Skeletal muscle cell (primary cell): ENCODE results near the gene ACSF3.

Experiments used
- DNase-seq: peaks from one replicate; pipeline ENCODE4 v3.0.0-alpha.2; 2010; ENCODE audit warnings: low read depth
- H3K4me3 ChIP-seq: 2 replicates; pipeline ENCODE4 v1.5.1; 2011; ENCODE audit warnings: low read depth, mild to moderate bottlenecking, control low read depth, low read length, moderate library complexity

ACSF3 gene

DNA sequence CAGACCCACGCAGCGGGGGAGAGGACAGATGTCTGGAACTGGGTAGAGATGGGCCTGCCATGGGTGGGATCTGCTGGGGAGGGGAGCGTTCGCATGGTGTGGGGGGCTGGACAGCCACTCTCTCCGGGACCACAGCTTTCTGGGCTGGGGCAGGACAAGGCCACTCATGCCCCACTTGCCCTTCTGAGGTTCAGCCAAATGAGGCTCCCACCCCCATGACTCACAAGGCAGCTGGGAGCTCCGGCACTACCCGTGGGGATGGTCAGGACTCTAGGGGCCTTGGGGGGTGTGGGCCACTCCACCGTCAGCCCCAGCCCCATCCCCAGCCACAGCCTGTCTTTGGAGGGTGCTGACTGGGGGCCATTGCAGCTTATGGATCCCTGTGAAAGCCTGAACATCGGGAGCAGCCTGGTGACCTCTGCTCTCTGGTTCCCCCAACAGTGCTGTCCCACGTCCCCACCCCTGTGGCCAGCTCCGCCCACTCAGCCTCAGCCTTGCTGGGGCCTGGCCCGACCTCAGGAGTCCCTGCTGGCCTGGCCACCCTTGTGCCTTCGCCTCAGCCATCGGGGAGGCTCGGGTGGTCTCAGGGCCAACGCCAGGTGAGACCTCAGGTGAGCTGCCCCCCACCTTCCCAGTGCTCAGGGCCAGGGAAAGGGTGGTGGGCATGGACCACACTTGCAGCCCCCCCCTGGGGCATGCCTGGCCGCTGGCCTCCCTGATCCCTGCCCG is 73.2 kb downstream of the ACSF3 start:
- H3K4me3 ChIP-seq, result no peak overlapping the region
- no peak for DNase-seq

GRCh38 chr16:89167425-89167941 is 73.8 kb downstream of the ACSF3 start:
- no peak for DNase-seq
- no peak overlapping the region for H3K4me3 ChIP-seq

DNA sequence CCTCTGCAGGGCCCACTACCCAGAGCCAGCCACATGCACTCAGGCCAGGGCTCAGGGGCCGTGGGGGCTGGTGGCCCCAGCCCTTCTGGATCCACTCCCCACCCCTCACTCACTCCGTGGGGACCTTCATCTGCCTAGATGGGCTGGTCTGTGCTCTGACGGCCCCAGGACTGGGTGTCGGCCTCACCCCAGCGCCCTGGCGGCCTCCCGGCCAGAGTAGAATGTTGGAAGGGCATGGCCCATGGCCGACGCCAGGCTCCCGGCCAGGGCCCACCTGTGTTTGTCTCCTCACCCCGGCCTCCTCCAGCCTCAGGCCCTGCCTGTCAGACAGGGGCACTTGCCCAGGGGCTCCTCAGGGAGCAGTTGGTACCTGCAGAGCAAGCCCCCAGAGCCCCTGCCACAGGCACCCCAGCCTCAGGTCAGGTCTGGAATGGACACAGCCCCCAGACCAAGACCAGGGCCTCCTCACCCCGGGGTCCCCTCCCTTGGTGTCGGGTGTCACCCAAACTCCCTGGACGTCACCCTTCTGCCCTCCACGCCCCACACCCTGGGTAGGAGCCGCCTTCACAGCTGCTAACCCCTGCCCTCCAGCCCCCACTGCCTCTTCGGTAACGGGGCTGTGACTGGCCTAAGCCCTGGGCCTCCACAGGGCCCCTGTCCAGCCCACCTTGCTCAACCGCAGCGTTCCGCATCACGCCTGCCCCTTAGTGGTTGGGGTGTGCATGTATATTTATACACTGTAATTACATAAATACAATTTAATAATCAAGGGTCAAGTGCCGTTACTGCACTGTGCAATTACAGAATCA is 74.9 kb downstream of the ACSF3 start:
- DNase-seq, result no peak
- H3K4me3 ChIP-seq, result no peak overlapping the region

GRCh38 chr16:89169778-89170177 is 76.1 kb downstream of the ACSF3 start:
- DNase-seq, result no peak
- no peak overlapping the region for H3K4me3 ChIP-seq

- peak overlapping the region; percentile 27 for H3K4me3 ChIP-seq
- DNase-seq, result no peak
Measured at GRCh38 chr16:89170346-89171215, 76.9 kb downstream of the ACSF3 start.

DNA sequence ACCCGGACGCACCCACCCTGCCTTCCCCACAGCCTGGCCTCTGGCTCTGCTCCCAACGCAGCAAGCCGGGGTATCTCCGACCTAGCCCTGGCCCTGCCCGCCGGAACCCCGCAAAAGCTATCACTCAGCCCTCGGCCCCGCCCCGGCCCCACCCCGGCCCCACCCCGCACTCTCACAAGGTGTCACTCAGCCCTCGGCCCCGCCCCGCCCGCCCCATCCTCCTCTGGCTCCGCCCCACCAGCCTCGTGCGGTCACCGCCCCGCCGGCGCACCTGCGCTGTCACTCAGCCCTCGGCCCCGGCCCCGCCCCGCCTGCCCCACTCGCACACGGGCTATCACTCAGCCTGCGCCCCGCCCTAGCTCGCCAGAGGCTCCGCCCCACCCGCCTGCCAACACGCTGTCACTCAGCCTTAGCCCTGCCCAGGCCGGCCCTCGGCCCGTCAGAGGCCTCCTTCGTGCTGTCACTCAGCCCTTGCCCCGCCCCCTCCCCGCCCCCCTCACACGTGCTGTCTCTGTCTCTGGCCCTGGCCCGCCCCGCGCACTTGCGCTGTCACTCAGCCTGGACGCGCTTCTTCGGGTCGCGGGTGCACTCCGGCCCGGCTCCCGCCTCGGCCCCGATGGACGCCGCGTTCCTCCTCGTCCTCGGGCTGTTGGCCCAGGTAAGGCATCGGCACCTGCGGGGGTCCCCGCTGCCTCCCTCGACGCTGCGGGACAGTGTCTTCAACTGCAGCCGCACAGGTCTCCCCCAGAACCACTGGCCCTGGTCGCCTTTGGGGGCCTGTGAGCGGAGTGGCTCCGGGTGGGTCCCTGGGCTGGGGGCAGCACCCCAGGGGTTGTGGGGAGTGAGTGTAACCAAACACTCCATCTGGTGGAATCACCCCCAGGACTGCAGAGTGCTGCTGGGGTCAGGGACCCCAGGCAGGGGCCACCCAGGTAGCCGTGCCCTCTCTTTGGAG is 77.8 kb downstream of the ACSF3 start, which contains the start of gene CDH15:
Gene CDH15 (plus strand): TSS at position 533 of the 955 bp plus-strand sequence. CDS start 84 bp downstream, at position 617.
- peak within 1 kb of the TSS; percentile 61 for H3K4me3 ChIP-seq
- DNase-seq, result peak; percentile 66

DNA sequence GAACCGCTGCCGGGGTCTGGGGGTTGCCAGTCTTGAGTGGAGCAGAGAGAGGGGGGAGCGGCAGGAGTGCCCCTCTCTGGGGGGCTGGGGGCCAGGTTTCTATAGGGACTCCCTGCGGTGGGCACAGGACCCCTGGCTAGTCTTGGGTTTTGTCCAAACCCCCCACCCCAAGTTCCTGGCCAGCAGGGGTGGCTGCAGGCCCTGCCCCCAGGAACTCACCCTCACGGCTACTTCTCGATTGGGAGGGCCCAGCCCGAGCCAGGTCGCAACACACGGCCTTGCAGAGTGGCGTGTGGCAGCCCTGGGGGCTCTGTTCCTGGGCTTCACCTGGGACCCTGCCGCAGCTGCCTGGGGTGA is 78.5 kb downstream of the ACSF3 start:
- DNase-seq, result no peak

DNA sequence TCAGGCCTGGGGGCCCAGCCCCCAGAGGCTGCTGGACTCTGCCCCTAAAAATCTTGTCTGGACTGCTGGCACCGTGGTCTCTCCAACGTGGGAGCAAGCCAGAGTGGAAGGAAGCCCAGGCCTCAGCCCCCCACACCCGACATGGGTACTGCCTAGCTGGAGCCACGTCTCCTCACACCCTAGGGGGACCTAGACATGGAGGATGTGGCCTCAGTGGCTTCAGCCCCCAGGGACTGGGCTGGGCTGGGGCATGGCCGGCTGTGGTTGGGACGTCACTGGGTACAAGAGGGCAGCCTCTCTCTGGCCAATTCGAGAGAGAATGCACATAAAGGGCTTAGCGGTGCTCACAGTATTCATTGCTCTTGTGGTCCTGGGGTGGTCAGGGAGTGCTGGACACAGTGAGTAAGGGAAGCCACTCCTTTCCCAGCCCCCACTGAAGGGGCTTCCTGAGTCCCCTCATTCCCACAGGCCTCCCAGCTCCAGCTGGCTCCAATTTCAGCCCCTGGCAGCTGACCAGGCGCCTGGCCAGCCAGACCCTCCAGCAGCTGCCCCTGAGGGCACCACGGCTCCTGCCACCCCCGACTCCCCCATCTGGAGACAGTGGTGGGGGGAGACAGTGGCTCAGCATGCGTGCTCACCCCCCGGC is 79.0 kb downstream of the ACSF3 start:
- H3K4me3 ChIP-seq, result peak overlapping the region; percentile 61
- DNase-seq, result peak; percentile 25

More for the DNA sequence above, 78.5 kb downstream of the ACSF3 start:
- peak overlapping the region; percentile 61 for H3K4me3 ChIP-seq

DNA sequence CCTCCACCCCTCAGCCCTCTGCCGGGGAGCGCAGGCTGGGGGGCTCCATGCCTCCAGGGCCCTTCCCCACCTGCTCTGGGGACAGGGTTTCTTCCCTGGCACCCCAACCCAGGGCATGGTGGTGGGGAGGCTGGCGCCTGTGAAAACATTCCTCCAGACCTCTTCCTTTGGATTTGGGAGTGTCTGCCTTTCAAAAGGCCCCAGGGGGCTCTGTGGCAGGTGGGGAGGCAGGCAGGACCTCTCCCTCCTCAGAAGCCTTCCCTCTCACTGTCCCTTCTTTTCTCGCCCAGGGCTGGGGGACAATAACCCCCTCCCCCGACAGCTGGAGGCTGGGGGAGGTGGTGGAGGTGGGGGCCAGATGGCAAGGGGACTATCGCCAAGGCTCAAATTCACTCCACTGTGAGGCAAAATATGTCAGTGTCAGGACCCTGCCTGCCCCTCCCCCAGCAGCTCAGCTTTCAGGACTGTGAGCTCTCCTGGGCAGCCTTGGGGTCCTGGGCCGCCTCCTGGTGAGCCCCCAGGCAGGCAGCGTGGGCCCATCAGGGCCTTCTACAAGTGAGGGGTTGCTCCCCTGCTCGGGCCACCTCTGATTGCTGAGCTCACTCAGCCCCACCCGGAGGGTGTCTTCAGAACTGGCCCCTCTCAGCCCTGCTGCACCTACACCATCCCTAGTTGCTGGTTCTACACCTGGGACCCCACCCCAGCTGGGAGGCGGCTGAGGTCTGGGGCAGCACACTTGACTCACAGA is 79.7 kb downstream of the ACSF3 start:
- DNase-seq, result no peak
- H3K4me3 ChIP-seq, result peak overlapping the region; percentile 61

- no peak for DNase-seq
- peak overlapping the region; percentile 61 for H3K4me3 ChIP-seq
Measured at GRCh38 chr16:89174055-89174827, 80.6 kb downstream of the ACSF3 start.

- DNase-seq, result no peak
- peak overlapping the region; percentile 37 for H3K4me3 ChIP-seq
Measured at GRCh38 chr16:89174877-89175276, 81.2 kb downstream of the ACSF3 start.

DNA sequence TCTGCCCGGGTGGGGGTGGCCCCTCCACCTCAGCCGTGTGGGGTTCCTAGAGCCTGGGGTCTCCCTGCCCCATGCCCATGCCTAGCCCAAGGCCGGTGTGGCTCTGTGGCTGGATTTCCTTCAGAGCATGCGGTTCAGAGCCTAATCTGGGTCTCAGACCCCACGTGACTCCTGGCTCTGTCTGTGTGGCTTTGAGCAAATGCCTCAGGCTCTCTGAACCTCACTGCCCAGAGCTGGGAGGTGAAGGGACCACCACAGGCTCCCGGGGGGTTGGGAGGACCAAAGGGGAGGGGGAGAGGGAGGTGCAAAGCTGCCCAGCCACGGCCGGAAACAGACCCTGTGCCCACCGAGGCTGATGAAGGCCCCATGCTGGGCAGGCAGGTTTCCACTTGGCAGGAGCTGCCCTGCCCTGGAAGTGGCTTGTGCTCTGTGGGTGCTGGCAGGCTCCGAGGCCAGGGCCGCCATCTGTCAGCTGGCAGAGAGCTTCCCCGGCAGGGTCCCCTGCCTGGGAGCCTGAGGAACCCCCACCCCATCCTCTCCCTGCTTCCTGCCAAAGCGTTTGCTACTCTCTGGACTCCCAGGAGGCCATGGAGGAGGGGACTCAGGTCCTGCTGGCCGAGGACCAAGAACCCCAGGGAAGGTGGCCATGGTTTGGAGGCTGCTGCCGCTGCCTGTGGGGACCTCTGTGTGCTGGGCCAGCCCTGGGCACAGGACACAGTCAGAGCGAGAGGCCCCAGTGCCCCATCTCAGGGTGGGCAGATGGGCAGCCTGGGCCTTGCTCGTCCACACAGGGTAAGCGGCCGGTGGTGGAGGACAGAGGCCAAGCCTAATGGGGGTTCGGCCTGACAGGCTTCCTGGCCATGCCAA is 81.9 kb downstream of the ACSF3 start:
- peak overlapping the region; percentile 6 for H3K4me3 ChIP-seq
- DNase-seq, result no peak

GRCh38 chr16:89176147-89176690 is 82.6 kb downstream of the ACSF3 start:
- H3K4me3 ChIP-seq, result no peak overlapping the region
- no peak for DNase-seq

DNA sequence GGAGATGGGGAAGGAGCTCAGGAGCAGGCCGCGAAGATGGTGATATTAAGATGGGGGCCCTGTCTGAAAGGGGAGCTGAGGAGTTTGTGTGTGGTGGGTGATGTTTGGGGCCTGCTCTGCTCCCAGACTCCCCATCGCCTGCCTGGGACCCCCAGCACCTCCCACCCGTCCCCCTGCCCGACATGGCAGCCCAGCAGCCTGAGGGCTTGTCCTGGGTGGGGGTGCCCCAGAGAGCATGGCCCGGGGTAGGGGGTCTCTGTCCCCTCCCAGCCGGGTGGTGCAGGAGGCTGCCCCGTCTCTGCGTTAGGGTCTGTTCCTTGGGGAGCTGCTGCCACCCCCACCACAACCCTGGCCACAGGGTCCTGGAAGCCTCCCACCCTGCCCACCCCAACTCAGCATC is 83.1 kb downstream of the ACSF3 start:
- no peak overlapping the region for H3K4me3 ChIP-seq
- DNase-seq, result no peak

- no peak overlapping the region for H3K4me3 ChIP-seq
- DNase-seq, result no peak
Measured at GRCh38 chr16:89177501-89177900, 83.8 kb downstream of the ACSF3 start.
